Measurements from ENCODE around the gene RNU5D-1.

RNU5D-1 gene

DNA sequence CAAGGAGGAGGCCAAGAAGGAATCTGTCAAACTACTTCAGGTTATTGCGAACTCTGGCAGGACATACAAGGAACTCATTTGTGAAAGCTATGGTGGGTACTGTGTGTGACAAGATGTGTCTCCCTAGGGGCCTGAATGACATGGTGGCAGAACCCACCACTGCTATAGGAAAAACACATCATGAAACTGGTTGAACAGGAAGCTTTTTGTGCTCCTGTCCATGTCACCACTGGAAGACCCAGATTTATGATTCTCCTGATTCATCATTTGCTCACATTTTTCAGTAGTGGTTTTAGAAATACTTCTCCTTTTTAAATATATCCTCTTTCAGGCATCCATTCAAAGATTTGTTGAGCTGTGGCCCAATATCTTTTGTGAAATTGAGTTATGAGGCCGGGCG lies 32.8 kb downstream of the RNU5D-1 start:
- DNase-seq (ENCODE audit: low read depth), result no peak
- no peak overlapping the region for H3K4me3 ChIP-seq (ENCODE audit: low read length)
- TF ChIP-seq, protein P1, sequence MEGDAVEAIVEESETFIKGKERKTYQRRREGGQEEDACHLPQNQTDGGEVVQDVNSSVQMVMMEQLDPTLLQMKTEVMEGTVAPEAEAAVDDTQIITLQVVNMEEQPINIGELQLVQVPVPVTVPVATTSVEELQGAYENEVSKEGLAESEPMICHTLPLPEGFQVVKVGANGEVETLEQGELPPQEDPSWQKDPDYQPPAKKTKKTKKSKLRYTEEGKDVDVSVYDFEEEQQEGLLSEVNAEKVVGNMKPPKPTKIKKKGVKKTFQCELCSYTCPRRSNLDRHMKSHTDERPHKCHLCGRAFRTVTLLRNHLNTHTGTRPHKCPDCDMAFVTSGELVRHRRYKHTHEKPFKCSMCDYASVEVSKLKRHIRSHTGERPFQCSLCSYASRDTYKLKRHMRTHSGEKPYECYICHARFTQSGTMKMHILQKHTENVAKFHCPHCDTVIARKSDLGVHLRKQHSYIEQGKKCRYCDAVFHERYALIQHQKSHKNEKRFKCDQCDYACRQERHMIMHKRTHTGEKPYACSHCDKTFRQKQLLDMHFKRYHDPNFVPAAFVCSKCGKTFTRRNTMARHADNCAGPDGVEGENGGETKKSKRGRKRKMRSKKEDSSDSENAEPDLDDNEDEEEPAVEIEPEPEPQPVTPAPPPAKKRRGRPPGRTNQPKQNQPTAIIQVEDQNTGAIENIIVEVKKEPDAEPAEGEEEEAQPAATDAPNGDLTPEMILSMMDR (conservative IDR thresholded peaks at IDR 0.05; ENCODE audit: low read depth, low read length), result no peak

DNA sequence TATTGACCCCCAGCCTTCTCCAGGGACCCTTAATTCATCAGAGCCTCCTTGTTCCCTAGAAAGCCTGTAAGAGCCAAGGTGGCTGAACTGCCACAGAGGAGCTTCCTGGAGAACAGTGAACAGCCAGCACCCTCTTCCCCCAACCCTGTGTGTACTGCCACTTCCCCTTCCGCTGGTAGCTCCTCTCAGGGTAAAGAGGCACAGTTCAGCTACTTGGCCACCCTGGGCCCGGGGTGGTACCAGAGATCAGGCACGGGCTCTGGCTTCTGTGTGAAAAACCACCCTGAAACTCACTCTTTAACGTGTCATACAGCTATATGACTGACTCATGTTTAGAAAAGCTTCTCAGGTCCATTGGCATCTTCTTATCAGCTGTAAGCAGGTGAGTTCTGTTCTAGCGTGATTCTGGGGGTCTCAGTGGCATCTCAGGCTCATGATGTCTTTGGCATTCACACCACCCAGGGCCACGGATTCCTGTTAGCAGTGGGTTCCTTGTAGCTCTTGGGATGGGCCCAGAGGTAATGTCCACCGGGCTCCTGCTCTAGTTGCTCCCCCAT lies 34.1 kb downstream of the RNU5D-1 start:
- H3K4me3 ChIP-seq (ENCODE audit: low read length), result no peak overlapping the region
- TF ChIP-seq, protein P1 (conservative IDR thresholded peaks at IDR 0.05; ENCODE audit: low read depth, low read length), result no peak
- no peak for DNase-seq (ENCODE audit: low read depth)

DNA sequence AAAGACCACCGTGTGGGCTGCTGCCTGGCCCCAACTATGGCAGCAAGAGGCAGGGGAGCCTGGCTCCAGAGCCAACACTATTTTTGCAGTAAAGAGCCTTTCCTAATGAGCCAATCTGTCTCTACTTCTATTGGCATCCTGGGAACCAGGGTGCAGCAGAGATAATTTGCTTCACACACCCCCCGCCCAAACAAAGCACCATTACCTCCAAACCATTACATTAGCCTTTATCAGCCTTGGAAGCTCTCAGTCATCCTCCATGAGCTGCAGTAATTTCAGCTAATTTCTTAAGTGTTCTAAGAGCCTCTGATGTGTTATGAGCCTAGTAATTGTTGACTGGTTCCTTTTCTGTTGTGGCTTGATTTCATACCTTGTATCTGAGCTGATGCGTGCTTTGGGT lies 34.9 kb downstream of the RNU5D-1 start:
- TF ChIP-seq, protein P1 (conservative IDR thresholded peaks at IDR 0.05; ENCODE audit: low read depth, low read length), result no peak
- no peak for DNase-seq (ENCODE audit: low read depth)
- no peak overlapping the region for H3K4me3 ChIP-seq (ENCODE audit: low read length)

DNA sequence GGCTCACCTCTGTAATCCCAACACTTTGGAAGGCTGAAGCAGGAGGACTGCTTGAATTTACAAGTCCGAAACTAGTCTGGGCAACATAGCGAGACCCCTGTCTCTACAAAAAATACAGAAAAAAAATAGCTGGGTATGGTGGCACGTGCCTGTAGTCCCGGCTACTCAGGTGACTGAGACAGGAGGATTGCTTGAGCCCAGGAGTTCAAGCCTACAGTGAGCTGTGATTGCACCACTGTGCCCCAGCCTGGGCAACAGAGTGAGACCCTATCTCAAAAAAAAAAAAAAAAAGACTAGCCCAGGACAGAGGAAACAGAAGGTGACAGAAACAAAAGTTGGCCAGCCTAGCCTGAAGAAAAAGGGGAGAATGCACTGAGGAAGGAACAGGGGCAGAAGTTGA lies 35.3 kb downstream of the RNU5D-1 start:
- no peak overlapping the region for H3K4me3 ChIP-seq (ENCODE audit: low read length)
- TF ChIP-seq, protein P1 (conservative IDR thresholded peaks at IDR 0.05; ENCODE audit: low read depth, low read length), result no peak
- DNase-seq (ENCODE audit: low read depth), result no peak

DNA sequence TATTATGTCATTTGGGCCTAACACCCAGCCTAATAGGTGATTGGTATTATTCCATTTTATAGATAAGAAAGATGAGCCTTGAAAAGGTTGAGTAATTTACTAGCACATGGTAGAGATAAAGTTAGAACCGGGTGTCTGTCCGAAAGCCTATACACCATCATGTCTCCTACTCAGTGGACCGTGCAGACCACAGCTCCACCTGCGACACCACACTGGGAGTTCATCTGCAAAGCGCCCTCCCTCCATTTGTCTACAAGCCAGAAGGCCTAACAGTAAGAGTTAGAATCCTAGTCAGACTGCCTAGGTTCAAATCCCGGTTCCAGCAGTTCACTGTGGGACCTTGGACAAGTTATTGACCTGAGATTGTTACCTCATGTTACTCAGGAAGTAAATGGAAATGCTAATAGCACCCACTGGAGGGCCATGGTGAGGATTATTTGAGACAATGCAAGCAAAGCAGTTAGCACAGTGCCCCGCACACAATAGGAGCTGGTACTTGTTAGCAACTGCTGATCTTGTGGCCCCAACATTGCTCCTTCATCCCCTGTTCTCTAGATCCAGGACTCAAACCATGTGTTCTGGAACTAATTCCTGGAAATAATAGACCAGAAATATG lies 36.0 kb downstream of the RNU5D-1 start:
- no peak overlapping the region for H3K4me3 ChIP-seq (ENCODE audit: low read length)
- TF ChIP-seq, protein P1 (conservative IDR thresholded peaks at IDR 0.05; ENCODE audit: low read depth, low read length), result no peak
- DNase-seq (ENCODE audit: low read depth), result no peak

DNA sequence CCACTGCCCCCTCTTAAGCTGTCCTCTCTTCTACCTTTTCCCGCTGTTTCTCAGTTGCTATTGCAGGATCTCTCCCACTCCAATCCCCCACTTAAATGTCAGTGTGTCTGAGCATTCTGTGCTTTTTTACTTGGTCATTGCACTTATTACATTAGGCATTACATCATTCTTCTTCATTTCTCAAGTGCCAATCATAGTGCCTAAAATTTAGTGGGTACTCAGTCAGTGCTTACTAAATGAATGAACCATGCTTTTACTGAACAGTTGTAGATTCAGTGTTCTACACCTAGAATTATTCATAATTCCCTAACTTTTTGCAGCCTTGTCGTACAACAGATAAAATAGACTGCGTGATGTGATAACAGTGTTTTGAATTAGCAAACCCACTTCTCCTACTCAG lies 37.1 kb downstream of the RNU5D-1 start:
- H3K4me3 ChIP-seq (ENCODE audit: low read length), result no peak overlapping the region
- no peak for DNase-seq (ENCODE audit: low read depth)
- TF ChIP-seq, protein P1 (conservative IDR thresholded peaks at IDR 0.05; ENCODE audit: low read depth, low read length), result no peak

DNA sequence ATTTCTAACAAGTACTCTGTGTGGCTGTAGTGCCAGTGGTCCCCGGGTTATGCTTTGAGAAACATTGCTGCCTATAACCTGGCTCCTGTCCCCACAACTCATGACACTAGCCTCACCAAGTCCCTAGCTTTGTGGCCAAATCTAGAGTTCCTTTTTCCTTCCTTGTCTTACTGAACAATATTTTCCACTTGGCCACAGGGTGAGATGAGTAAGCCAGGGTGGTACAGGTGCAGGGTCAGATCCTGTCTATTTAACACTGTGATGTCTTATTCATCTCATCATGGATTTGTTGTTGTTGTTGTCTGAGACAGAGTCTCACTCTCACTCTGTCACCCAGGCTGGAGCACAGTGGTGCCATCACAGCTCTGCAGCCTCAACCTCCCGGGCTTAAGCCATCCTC lies 37.8 kb downstream of the RNU5D-1 start:
- DNase-seq (ENCODE audit: low read depth), result no peak
- TF ChIP-seq, protein P1 (conservative IDR thresholded peaks at IDR 0.05; ENCODE audit: low read depth, low read length), result no peak
- H3K4me3 ChIP-seq (ENCODE audit: low read length), result no peak overlapping the region
